NOMO-1 treated with dmso at 0.1 percent for 144 hours (cell line): ENCODE measurements around the gene TMIE.
"Not testable (repeated sequence)": the region's sequence is repeated elsewhere in the genome, so short reads cannot be mapped to it uniquely, and the experiment has no call there.

Experiments used
- DNase-seq: peaks from one replicate; lab custom pipeline; 2025; ENCODE audit not compliant: unreplicated experiment; lab: John Stamatoyannopoulos, UW

The TMIE gene

GRCh38 chr3:46719044-46719565 lies 17.9 kb downstream of the TMIE start:
- no peak for DNase-seq

DNA sequence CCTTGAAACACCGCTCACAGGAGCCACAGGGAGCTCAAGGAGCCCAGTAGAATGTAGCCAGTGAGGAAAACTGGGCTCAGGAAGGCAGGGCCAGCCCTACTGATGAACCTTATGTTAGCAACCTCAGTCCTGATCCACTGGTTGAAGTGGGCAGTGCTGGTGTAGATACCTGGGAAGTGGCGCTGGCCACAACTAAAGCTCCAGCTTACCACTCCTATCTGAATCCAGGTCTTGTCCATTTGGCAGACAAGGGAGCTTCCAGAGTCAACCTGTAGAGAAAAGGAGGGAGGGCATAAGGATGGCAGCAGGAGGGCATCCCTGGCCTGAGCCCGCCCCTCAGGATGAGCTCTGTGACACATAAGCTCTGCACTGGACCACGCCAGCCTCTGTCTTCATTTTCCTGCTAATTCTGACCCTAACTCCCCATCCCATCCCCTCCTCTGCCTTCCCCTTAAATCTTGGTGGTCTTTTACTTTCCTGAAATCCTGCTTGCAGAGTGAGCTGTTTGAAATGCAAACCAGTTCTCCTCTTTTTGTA lies 18.6 kb downstream of the TMIE start:
- no peak for DNase-seq

GRCh38 chr3:46721009-46721408 lies 19.8 kb downstream of the TMIE start:
- no peak for DNase-seq

DNA sequence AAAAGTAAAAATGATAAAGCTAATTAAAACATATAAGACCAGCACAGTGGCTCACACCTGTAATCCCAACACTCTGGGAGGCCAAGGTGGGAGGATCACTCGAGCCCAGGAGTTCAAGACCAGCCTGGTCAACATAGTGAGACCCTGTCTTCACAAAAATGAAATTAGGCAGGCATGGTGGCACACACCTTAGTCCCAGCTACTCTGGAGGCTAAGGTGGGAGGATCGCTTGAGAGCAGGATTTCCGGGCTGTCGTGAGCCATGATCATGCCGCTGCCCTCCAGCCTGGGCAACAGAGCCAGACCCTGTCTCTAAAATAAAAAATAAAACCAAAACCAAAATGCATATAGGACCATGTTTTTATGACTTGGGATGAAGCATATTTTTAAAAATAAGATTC lies 21.3 kb downstream of the TMIE start:
- no peak for DNase-seq

DNA sequence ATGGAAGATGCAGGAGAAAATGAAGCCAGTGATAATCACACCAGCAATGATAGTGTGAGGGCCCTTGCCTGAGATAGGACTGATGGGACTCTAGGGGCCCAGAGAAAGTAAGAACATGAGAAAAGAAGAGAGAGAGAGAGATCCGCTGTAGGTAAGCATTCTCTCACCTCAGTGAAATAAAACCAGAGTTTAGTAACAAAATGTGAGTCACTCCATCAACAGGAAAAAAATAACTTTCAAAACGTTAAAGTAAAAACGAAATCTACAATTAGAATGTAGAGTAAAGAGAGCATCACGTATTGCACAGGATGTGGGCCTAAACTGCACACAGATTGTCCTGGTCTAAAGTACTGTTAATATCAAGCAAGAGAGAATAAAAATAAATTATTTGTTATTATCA lies 23.2 kb downstream of the TMIE start:
- no peak for DNase-seq

DNA sequence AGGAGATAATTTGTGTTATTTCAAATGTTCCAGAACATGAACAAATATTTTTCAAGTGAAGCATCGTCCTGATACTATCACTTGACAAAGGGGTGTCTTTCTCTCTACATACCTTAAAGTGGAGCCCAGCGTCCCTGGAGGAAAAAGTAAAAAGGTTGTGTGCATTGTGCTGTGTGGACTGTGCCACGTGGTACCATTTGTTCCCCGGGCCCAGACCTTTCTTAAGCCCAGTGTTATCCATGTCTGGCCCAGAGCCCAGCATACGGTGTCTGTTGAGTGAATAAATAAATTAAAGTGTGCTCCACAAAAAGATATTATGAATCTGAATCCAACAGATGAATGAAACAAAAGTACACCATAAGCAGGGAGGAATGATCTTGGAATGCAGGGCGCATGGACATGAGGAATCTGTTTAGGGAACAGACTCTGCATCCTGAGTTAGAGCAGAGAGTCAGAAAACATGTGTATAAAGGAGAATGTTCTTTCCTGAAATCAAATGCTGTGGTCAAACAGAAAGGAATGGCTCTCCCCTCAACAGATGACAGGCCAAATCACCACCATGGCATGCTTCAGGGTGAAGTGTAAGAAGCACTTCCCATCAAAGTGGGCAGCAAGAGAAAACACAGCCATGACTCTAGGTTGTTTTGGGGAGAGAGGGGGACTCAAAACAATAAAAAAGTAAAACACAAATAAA lies 24.6 kb downstream of the TMIE start:
- no peak for DNase-seq

DNA sequence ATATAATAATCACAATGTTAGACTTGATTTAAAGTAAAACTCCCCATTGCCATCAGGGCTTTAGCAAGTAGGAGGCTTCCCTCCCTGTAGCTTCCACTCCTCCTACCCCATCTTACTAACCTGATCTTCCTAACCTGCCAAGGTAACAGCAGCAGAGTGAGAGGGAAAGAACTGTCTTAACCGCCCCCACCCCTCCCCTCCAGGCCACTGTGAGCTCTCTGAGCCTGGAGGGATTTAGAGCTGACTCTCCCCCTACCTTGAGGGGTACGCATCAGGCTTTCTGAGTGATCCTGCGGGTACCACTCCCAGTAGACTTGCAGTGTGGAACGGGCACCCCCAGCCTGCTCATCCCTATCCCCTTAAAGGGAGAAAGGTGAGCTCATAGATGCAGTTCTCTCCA lies 27.8 kb downstream of the TMIE start:
- DNase-seq: no peak

DNA sequence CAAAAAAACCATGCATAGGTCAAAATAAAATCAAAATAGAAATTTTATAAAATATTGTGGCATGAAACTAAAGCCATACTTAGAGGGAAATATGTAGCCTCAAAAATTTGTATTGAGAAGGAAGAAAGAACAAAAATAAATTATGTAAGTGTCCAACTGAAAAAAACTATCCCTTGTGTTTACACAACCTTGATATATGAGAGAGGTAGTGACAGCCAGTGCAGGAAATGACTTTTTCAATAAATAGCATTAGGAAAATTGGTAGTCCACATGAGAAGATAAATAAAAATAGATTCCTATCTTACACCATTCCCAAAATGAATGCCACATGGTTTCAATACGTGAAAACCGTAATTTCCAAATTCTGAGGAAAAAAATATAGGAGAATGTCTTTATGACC lies 29.6 kb downstream of the TMIE start:
- no peak for DNase-seq

DNA sequence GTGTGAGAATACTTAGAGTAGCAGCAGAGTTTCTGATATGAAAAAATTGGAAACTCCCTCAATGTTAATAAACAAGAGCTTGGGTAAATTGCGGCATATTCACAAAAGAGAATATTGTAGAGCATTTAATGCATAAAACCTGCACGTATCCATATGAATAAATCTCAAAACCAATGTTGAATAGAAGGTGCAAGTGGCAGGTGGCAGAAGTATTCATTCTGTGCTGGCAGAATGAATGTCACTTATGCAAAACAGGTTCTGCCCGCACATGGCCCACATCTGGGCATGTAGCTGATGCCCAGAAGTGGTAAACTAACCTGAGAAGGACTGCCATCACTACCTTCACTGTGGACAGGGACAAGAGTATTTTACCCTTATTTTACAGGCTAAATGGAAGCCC lies 30.6 kb downstream of the TMIE start:
- no peak for DNase-seq

GRCh38 chr3:46733026-46733800 lies 32.0 kb downstream of the TMIE start:
- no peak for DNase-seq

DNA sequence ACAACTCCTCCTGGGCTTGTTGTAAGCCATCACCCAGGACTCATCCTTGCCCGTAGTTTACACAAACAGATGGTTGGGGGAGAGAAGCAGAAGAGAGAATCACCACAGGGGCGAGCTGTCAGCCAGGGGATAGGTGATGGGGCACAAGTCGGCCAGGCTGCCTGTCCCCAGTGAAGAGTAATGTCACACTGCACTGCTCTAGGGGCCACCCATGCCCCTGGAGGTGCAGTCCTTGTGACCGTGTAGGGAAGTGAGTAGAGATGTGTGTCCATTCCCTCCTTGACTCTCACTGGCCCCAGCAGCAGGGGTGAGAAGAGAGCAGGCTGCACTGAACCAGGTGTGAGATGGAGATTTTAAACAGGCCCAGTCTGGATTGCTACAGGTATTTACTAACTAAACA lies 33.6 kb downstream of the TMIE start:
- no peak for DNase-seq

DNA sequence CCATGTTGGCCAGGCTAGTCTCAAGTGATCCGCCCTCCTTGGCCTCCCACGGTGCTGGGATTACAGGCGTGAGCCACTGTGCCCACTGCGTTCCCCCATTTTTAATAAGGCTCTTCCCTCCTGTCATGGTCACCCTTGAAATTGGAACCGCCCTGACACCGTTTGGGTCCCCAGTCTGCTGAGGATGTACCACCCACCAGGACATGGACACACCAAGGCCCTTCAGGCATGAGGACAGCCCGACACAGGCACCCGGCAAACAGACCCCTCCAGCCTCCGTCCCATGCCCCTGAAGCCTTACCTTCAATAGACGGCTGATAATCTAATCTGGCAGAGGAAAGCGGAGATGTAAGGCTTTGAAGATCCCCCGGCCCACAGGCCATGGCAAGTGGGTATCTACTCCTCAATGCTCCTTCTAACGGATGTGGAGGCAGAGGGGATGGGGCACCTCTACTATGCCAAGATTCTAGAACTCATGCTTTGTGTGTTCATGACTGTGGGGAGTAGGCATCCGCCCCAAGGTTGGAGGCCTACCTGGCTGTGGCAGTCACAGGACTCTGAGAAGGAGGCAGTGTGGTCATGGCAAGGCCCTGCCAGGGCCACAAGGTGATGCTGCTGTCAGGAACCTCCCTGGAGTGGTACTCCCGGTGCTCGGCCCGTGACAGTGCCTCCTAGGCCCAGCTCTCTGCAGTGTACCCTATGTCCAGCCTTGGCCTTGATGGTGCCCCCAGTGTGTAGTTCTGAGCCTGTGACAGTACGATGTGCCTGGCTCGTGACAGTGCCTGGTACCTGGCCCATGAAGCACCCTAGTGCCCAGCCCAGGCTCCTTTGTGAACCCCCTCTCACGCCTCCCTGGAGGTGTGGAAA lies 35.0 kb downstream of the TMIE start:
- no peak for DNase-seq

- DNase-seq: no peak
Measured at GRCh38 chr3:46737329-46737731, 36.1 kb downstream of the TMIE start.

DNA sequence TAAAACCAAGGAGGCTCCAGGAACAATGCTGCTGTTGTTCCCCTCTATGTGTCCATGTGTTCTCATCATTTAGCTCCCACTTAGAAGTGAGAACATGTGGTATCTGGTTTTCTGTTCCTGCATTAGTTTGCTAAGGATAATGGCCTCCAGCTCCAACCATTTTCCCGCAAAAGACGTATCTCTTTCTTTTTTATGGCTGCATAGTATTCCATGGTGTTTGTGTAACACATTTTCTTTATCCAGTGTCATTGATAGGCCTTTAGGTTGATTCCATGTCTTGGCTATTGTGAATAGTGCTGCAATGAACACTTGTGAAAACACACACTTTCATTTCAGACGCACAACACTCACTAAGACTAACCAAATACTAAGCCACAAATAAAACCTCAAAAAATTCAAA lies 38.4 kb downstream of the TMIE start:
- not testable (repeated sequence) for DNase-seq

GRCh38 chr3:46742992-46743585 lies 41.9 kb downstream of the TMIE start:
- DNase-seq: no peak

GRCh38 chr3:46746711-46747110 lies 45.5 kb downstream of the TMIE start:
- DNase-seq: no peak

DNA sequence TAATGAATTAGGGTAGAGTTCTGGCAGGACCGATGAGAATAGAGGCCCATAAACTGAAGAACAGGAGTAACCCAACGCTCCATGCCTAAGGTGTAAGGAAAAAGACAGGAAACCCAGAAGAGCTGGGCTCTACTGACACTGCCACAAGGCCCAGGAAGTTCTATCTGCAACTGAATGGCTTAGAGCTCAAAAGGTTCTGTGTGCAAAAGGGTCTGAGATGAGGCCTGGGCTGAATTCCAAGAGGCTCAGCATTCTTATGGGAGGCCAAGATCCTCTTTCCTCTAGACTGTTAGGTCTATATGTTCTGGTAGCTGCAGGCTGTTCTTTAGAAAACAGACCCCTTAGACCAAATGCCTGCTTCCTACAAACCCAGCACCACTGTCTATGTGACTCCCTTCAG lies 47.0 kb downstream of the TMIE start:
- no peak for DNase-seq

DNA sequence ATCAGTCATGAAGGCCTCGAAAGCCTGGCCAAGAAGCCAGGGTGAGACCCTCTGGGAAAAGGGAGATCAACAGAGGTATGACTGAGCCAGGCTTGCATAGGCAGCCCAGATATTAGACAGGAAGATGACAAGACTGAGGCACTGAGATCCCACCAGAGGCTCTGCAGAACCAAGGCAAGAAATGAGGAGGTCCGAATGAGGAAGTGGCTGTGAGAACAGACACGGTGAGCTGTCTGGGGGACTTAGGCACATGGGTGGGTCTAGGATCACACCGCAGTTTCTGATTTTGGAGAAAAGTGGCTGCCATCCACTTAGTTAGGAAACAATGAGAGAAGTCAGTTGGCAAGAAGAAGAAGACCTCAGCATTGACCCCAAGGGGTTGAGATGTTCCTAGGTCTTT lies 47.9 kb downstream of the TMIE start:
- no peak for DNase-seq

- no peak for DNase-seq
Measured at GRCh38 chr3:46750555-46751038, 49.4 kb downstream of the TMIE start.

- DNase-seq: not testable (repeated sequence)
Measured at GRCh38 chr3:46753127-46753526, 51.9 kb downstream of the TMIE start.

DNA sequence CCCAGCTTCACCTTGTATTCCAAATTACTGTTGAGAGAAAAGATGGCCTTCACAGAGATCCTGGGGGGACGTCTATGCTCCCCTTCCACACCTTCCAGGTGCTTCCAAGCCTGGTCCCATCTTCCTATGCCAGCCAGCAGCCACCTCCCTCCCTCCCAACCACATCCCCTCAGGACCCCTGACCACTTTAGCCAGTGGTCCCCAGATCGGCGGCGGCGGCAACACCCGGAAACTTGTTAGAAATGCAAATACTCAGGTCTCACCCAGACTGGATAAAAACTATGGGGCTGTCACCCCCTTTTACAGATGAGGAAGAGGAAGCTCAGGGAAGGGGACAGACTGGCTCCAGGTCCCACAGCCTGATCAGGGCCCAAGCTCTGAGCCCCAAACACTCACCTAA lies 54.5 kb downstream of the TMIE start:
- DNase-seq: no peak
